ENCODE data around the gene AUNIP. TPM values are rescaled to one million over a fixed set of nuclear protein-coding genes. Genes with fewer than 3 reads are reported as not detected.
A peak's percentile ranks its signal among the peaks of the same experiment; 100 is the strongest.

AUNIP gene
- total RNA-seq, 1 experiment from 2014 or later = 12.1 TPM

DNA sequence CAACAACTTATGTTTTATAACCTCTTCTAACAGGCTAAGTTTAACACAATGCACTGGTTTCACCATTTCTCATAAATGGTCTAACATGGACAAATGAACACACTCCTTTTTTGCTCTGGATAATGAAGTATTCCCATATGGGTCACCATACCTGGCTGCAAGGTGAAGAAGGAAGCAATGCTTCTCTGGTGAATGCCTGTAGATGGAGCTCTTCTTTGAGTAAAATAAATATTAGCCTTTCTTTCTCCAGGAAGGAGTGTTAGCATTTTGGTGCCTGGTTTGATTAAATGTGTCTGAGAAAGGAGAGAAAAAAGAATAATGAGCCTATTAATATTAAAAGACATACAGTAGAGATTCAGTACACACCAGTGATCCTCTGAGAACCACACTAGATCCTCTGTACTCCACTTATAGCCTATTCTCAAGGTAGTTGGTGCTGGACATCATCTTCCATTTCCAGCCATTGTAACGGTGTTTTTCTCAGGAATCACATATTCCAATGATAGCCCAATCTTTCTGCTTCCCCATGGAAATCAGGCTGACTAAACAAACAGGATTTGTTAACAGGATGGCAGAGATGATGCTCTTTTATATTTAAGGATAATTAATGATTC lies 21.9 kb downstream of the AUNIP start:
- H3K9me2 ChIP-seq (ENCODE audit: insufficient read depth) = no peaks in the 10 kb centered on the region
- BruUV-seq (replicated peaks) = no TSS peak
- H3K27me3 ChIP-seq (ENCODE audit: insufficient read depth, low read length) = no peaks in the 10 kb centered on the region
- ChIA-PET CTCF (interaction anchor here (0.7 to 1.3 kb wide), 9 partner anchors 8 to 554 kb away, joined by 3 to 7 read pairs (median 3); partner anchors contain the start of genes MTFR1L, PAFAH2 and PAQR7), POLR2A (interaction anchor here (1.5 kb wide), 1 partner anchor 12 kb away, joined by 3 read pairs; no protein-coding TSS in a partner anchor), RAD21 (ENCODE audit: low non-redundant PET in 1 of 2, low total read pairs in 2 of 2, uncharacterized antibody in 2 of 2, unreplicated experiment in 2 of 2) (interaction anchor here in 1 of 2 experiments (1.0 kb wide), 1 partner anchor 53 kb away, joined by 3 read pairs; no protein-coding TSS in a partner anchor)
- ATAC-seq = peak; percentile 88
- H3K4me1 ChIP-seq (ENCODE audit: control insufficient read depth in 1 of 2, insufficient read depth in 2 of 2, low read length in 2 of 2) = peaks cover 0 to 3% of the 10 kb centered on the region in 2 experiments; a peak in 1 of 4 replicates
- TF ChIP-seq RAD21 (IDR thresholded peaks at IDR 0.05; ENCODE audit: low read depth) (peak; percentile 82), YY1 (IDR thresholded peaks at IDR 0.05; ENCODE audit: extremely low read depth, insufficient replicate concordance, low read depth, low read length) (peak; percentile 7)
- TF ChIP-seq, protein P1, sequence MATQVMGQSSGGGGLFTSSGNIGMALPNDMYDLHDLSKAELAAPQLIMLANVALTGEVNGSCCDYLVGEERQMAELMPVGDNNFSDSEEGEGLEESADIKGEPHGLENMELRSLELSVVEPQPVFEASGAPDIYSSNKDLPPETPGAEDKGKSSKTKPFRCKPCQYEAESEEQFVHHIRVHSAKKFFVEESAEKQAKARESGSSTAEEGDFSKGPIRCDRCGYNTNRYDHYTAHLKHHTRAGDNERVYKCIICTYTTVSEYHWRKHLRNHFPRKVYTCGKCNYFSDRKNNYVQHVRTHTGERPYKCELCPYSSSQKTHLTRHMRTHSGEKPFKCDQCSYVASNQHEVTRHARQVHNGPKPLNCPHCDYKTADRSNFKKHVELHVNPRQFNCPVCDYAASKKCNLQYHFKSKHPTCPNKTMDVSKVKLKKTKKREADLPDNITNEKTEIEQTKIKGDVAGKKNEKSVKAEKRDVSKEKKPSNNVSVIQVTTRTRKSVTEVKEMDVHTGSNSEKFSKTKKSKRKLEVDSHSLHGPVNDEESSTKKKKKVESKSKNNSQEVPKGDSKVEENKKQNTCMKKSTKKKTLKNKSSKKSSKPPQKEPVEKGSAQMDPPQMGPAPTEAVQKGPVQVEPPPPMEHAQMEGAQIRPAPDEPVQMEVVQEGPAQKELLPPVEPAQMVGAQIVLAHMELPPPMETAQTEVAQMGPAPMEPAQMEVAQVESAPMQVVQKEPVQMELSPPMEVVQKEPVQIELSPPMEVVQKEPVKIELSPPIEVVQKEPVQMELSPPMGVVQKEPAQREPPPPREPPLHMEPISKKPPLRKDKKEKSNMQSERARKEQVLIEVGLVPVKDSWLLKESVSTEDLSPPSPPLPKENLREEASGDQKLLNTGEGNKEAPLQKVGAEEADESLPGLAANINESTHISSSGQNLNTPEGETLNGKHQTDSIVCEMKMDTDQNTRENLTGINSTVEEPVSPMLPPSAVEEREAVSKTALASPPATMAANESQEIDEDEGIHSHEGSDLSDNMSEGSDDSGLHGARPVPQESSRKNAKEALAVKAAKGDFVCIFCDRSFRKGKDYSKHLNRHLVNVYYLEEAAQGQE (IDR thresholded peaks at IDR 0.05; ENCODE audit: low read depth) = no peak
- TF ChIP-seq, protein P2, sequence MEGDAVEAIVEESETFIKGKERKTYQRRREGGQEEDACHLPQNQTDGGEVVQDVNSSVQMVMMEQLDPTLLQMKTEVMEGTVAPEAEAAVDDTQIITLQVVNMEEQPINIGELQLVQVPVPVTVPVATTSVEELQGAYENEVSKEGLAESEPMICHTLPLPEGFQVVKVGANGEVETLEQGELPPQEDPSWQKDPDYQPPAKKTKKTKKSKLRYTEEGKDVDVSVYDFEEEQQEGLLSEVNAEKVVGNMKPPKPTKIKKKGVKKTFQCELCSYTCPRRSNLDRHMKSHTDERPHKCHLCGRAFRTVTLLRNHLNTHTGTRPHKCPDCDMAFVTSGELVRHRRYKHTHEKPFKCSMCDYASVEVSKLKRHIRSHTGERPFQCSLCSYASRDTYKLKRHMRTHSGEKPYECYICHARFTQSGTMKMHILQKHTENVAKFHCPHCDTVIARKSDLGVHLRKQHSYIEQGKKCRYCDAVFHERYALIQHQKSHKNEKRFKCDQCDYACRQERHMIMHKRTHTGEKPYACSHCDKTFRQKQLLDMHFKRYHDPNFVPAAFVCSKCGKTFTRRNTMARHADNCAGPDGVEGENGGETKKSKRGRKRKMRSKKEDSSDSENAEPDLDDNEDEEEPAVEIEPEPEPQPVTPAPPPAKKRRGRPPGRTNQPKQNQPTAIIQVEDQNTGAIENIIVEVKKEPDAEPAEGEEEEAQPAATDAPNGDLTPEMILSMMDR (IDR thresholded peaks at IDR 0.05 in 2 of 3, conservative IDR thresholded peaks at IDR 0.05 in 1 of 3; ENCODE audit: borderline replicate concordance in 1 of 3, insufficient read depth in 1 of 3, low read depth in 2 of 3, low read length in 2 of 3) = peak; percentile 69 to 70 (median 70)
- TF ChIP-seq, protein P3, sequence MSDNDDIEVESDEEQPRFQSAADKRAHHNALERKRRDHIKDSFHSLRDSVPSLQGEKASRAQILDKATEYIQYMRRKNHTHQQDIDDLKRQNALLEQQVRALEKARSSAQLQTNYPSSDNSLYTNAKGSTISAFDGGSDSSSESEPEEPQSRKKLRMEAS (IDR thresholded peaks at IDR 0.05) = no peak
- DNase-seq (ENCODE audit: low read depth, low spot score) = no peak
- no peaks in the 10 kb centered on the region for H3K9me3 ChIP-seq (ENCODE audit: control insufficient read depth in 1 of 2, insufficient read depth in 1 of 2, low read depth in 1 of 2, low read length in 2 of 2)
- H3K36me3 ChIP-seq (ENCODE audit: control insufficient read depth in 1 of 2, insufficient read depth in 2 of 2, low read length in 2 of 2) = peaks cover 15 to 22% of the 10 kb centered on the region in 2 experiments; a peak in 3 of 4 replicates
- peaks cover 92% of the 10 kb centered on the region for H3K79me2 ChIP-seq (ENCODE audit: insufficient read depth, low read length)
- no peak overlapping the region for H3K9ac ChIP-seq (ENCODE audit: low read length)
- intact Hi-C loops (cut with micrococcal nuclease) = loop anchor here (1.0 kb wide), 2 partner anchors 53 to 161 kb away; partner anchors contain the start of gene PAFAH2
- no peaks in the 10 kb centered on the region for H4K20me1 ChIP-seq (ENCODE audit: insufficient read depth)
- H3K4me3 ChIP-seq (replicated peaks in 1 of 2; ENCODE audit: low read depth in 1 of 2, low read length in 2 of 2) = no peak overlapping the region
- H3K27ac ChIP-seq (ENCODE audit: low read depth, low read length) = no peak overlapping the region
- H2AFZ ChIP-seq (ENCODE audit: low read depth, low read length, poor library complexity, severe bottlenecking) = no peak overlapping the region
- H3K4me2 ChIP-seq (ENCODE audit: low read length) = no peak overlapping the region

All from HCT116 (cell line).